SK-N-SH treated with all-trans-retinoic acid at 6 μM for 48 hours (cell line): Measurements from ENCODE around the gene SART3.

Experiments used
- ATAC-seq: fragments of 200-7000 bp; cut with Tn5 transposase; 3 replicates; pipeline ENCODE4 v1.9.1; 2020; ENCODE audit warnings: mild to moderate bottlenecking, moderate library complexity
- ARNTL ChIP-seq: fragments of 450-650 bp; formaldehyde crosslinking; IDR thresholded peaks from 2 replicates; pipeline ENCODE4 v1.5.0; 2020; ENCODE audit warnings: low read depth, mild to moderate bottlenecking, moderate library complexity, borderline replicate concordance
- BACH2 ChIP-seq: fragments of 250-450 bp; sonication (Bioruptor Pico); IDR thresholded peaks from 2 replicates; pipeline ENCODE4 v1.9.0; 2021; ENCODE audit warnings: mild to moderate bottlenecking, borderline replicate concordance
- CREB5 ChIP-seq: fragments of 250-450 bp; sonication (Bioruptor Pico); IDR thresholded peaks from 2 replicates; pipeline ENCODE4 v1.5.1; 2020; ENCODE audit warnings: low read depth, mild to moderate bottlenecking, moderate library complexity
- CSDC2 ChIP-seq: fragments of 250-450 bp; sonication (Bioruptor Pico); IDR thresholded peaks from 2 replicates; pipeline ENCODE4 v1.5.0; 2020; ENCODE audit warnings: mild to moderate bottlenecking, moderate library complexity
- CSRNP3 ChIP-seq: fragments of 250-450 bp; sonication (Bioruptor Pico); IDR thresholded peaks from 2 replicates; pipeline ENCODE4 v1.5.1; 2021; ENCODE audit warnings: mild to moderate bottlenecking, moderate library complexity
- ESRRG ChIP-seq: fragments of 250-450 bp; sonication (Bioruptor Pico); IDR thresholded peaks from 2 replicates; pipeline ENCODE4 v1.6.1; 2021; ENCODE audit warnings: mild to moderate bottlenecking
- GLIS3 ChIP-seq: fragments of 250-450 bp; sonication (Bioruptor Pico); IDR thresholded peaks from 2 replicates; pipeline ENCODE4 v1.5.0; 2020; ENCODE audit warnings: mild to moderate bottlenecking, moderate library complexity
- ISL1 ChIP-seq: fragments of 250-450 bp; sonication (Bioruptor Pico); IDR thresholded peaks from 2 replicates; pipeline ENCODE4 v2.1.2; 2022; ENCODE audit warnings: mild to moderate bottlenecking, moderate library complexity
- OSR1 ChIP-seq: fragments of 250-450 bp; sonication (Bioruptor Pico); IDR thresholded peaks from 2 replicates; pipeline ENCODE4 v1.8.0; 2022; ENCODE audit warnings: moderate library complexity, mild to moderate bottlenecking, inconsistent platforms
- PATZ1 ChIP-seq: fragments of 250-450 bp; sonication (Bioruptor Pico); IDR thresholded peaks from 2 replicates; pipeline ENCODE4 v1.8.0; 2020; ENCODE audit warnings: mild to moderate bottlenecking, moderate library complexity, borderline replicate concordance
- POU6F1 ChIP-seq: fragments of 250-450 bp; sonication (Bioruptor Pico); IDR thresholded peaks from 2 replicates; pipeline ENCODE4 v1.8.0; 2021; ENCODE audit warnings: low read depth, mild to moderate bottlenecking, moderate library complexity, borderline replicate concordance
- PPARA ChIP-seq: fragments of 250-450 bp; sonication (Bioruptor Pico); IDR thresholded peaks from 2 replicates; pipeline ENCODE4 v1.5.0; 2020; ENCODE audit warnings: mild to moderate bottlenecking, borderline replicate concordance
- RARB ChIP-seq: fragments of 250-450 bp; sonication (Bioruptor Pico); IDR thresholded peaks from 2 replicates; pipeline ENCODE4 v1.8.0; 2021; ENCODE audit warnings: mild to moderate bottlenecking, moderate library complexity
- SNAI2 ChIP-seq: fragments of 250-450 bp; sonication (Bioruptor Pico); IDR thresholded peaks from 2 replicates; pipeline ENCODE4 v1.5.0; 2020; ENCODE audit warnings: mild to moderate bottlenecking, moderate library complexity
- TCF4 ChIP-seq: fragments of 250-450 bp; sonication (Bioruptor Pico); IDR thresholded peaks from 2 replicates; pipeline ENCODE4 v1.8.0; 2021; ENCODE audit warnings: mild to moderate bottlenecking, moderate library complexity, borderline replicate concordance
- TOX ChIP-seq: fragments of 250-450 bp; sonication (Bioruptor Pico); IDR thresholded peaks from 2 replicates; pipeline ENCODE4 v1.8.0; 2021; ENCODE audit warnings: mild to moderate bottlenecking, moderate library complexity, borderline replicate concordance
- TSHZ2 ChIP-seq: fragments of 250-450 bp; sonication (Bioruptor Pico); IDR thresholded peaks from 2 replicates; pipeline ENCODE4 v1.5.0; 2020; ENCODE audit warnings: mild to moderate bottlenecking, moderate library complexity
- ZC3H10 ChIP-seq: fragments of 250-450 bp; sonication (Bioruptor Pico); IDR thresholded peaks from 2 replicates; pipeline ENCODE4 v1.5.1; 2021; ENCODE audit warnings: mild to moderate bottlenecking, moderate library complexity
- ZFP30 ChIP-seq: fragments of 450-650 bp; formaldehyde crosslinking; IDR thresholded peaks from 2 replicates; pipeline ENCODE4 v1.5.0; 2022; ENCODE audit warnings: mild to moderate bottlenecking, moderate library complexity
- ZNF565 ChIP-seq: fragments of 450-650 bp; formaldehyde crosslinking; conservative IDR thresholded peaks from 2 replicates; pipeline ENCODE4 v1.5.0; 2020; ENCODE audit warnings: low read depth, mild to moderate bottlenecking, moderate library complexity
- ZNF70 ChIP-seq: fragments of 450-650 bp; formaldehyde crosslinking; IDR thresholded peaks from 2 replicates; pipeline ENCODE4 v1.5.0; 2020; ENCODE audit warnings: mild to moderate bottlenecking, moderate library complexity
- ZNF8 ChIP-seq: fragments of 450-650 bp; formaldehyde crosslinking; IDR thresholded peaks from 2 replicates; pipeline ENCODE4 v1.5.0; 2020; ENCODE audit warnings: mild to moderate bottlenecking, moderate library complexity

SART3 gene

GRCh38 chr12:108605000-108605689 lies 44.2 kb upstream of the SART3 start (continued):
- TF ChIP-seq CSRNP3, result no peak
- TF ChIP-seq GLIS3 (CRISPR knock-in tag), result no peak
- TF ChIP-seq ZNF565 (CRISPR knock-in tag), result no peak
- no peak for TF ChIP-seq CSDC2

- TF ChIP-seq TOX (no peak), ZNF565 (CRISPR knock-in tag) (no peak), OSR1 (no peak), ZNF70 (no peak), TCF4 (CRISPR knock-in tag) (no peak)
- no peak; the same call in 2 of the 3 replicates for ATAC-seq
Measured at GRCh38 chr12:108604208-108604941, 43.4 kb upstream of the SART3 start.

- ATAC-seq, result no peak; the same call in 2 of the 3 replicates
Measured at GRCh38 chr12:108603743-108604142, 42.8 kb upstream of the SART3 start.

More at GRCh38 chr12:108603743-108604142, 42.8 kb upstream of the SART3 start:
- TF ChIP-seq TCF4 (CRISPR knock-in tag) (no peak), RARB (CRISPR knock-in tag) (no peak), POU6F1 (CRISPR knock-in tag) (no peak), TOX (no peak), ZC3H10 (no peak), CREB5 (CRISPR knock-in tag) (no peak), PPARA (CRISPR knock-in tag) (no peak), ZNF565 (CRISPR knock-in tag) (no peak), ARNTL (CRISPR knock-in tag) (no peak), ISL1 (CRISPR knock-in tag) (no peak), PATZ1 (no peak), OSR1 (no peak), SNAI2 (CRISPR knock-in tag) (no peak), CSDC2 (no peak), ZFP30 (CRISPR knock-in tag) (no peak), TSHZ2 (no peak), BACH2 (CRISPR knock-in tag) (no peak), GLIS3 (CRISPR knock-in tag) (no peak), ZNF8 (CRISPR knock-in tag) (no peak), ESRRG (no peak)
